ENCODE measurements around the gene GRB14.

Gene GRB14

DNA sequence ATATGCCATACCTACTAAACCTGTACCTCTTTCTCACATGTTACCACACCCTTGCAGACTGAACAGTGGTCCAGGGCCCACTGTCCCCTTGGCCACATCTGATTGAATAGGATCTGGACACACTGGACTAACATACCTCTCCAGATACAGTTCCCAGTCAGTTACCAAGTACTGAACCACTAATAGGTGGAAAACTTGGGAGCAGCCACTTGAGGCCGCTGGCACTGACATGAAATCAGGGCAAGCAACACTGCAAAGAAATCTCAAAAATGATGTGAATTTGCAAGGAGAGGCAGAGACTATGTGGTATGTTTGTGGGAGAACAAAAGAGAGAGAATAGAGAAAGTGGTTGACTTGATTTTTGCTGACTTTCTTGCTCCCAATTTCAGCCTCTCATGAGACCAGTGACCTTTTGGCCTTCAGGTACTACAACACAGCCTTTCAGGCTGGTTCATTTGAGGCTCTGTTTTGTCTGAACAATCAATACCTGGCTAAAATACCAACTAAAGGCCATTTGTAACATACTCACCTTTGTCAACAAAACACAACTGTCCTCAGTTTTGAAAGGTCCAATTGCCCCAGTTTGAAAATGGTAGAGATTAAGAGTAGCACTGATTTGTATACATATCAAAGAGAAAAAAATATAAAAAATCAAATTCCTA lies 7.8 kb downstream of the GRB14 start:
- DNase-seq (ENCODE audit: low spot score): no peak

DNA sequence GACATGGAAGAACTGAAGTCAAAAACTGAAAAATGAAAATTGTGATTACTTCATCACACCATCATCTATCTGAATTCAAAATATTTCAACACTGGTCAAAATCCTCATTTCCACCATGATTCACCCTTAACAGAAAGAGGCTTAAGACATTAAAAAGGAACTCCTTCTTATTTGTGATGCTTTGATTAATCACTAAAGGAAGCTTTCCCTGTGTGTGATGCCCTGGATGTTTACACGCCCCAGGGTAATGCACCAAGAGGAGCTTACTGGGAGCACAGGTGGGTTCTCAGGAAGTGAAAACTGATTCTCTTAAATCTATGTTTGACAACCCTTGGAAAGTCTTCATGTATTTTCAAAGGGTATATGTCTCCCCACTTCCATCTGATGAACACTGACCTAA lies 11.5 kb downstream of the GRB14 start:
- no peak for DNase-seq (ENCODE audit: low spot score)

DNA sequence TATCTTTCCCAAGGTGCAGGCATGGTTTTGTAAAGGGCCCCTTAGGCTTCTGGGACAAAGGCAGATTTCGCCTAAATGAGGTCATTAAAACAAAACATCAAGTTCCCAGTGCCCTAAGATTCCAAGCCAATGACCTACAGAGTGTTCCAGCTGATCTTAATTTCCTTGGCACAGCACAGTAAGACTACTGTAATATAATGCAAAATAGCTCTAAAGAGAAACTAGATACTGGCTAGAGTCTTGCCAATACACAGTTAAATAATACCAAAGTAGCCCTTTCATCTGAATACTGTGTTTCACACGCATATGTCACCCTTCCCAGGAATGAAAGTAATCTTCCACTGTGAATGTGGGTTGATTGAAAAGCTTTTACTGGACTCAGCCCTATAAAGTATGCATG lies 14.7 kb downstream of the GRB14 start:
- no peak for DNase-seq (ENCODE audit: low spot score)

DNA sequence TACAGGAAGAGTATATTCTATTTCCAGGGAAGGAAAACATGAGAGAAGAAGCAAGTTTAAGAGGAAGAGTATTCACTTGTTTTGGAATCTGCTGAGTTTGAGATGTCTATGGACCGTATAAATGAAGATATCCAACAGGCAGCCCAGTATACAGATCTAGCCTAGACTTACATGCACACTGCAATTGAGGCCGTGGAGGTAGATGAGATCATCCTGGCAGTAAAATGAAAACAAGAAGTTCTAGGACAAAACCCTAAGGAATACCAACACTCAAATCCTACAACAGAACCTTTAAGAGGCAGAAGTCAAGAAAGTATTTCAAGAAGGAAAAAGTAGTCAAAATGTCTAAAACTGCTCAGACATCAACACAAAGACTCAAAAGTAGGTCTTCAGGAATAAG lies 16.0 kb downstream of the GRB14 start:
- DNase-seq (ENCODE audit: low spot score): no peak

DNA sequence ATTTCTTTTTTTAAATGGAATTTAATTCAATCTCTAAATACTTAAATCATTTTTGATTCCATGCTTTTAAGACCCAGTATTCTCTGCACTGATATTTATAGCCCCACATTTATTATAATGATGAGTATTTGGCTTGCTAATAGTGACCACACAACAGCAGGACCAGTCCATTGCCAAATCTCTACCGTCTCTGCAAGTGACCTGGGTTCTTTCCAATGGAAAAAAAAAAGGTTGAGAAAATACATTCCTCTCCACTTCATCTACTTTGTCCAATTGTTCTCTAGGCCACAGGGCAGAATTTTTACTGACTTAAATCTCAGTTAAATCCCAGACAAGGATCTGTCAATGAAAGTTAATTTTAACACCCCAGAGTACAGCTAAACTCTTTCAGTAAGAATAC lies 20.5 kb downstream of the GRB14 start:
- DNase-seq (ENCODE audit: low spot score): no peak

DNA sequence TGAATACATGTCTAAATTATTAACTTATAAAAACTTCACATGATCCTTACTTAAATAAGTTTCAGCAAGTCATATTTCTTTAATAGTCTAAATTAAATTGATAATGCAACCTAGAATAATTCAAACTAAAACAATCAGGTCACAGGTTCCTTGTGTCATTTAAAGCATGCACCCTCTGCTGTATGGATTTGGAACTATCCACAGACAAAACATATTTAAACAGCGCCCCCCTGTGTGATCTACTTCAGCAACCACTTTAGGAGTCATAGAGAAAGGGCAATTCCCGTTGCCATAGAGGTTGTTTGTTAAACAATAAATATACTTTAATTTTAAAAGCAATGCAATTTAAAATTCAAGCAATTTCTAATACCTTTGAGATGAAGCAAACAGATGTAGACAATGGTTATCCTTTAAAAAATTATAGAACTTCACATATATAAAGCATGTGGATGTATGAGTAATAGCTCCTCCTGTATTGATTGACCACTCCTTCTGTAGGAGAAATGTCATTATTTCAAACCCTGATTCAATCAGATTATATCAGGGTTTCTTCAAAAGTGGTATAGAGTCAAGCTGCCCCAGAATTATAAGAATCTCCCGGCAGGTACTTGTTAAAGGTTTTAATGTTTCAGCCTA lies 21.2 kb downstream of the GRB14 start:
- DNase-seq (ENCODE audit: low spot score): peak; percentile 51

DNA sequence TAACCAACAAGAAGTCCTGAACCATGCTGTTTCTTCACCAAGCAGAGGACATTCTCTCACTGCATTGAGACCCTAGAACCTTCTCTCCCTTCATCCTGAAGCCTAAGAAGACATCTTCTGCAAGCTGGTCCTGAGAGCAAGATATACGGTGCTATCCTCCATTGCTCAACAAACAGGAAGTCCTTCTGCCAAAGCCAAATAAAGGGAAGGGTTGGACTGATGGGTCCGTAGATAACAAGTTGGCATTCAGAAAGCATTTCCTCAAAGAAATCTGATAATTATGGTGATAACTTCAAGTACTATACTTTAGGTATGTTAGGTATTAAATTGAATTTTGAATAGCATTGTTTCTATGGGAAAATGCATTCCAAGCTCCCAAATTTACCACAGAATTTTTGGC lies 23.3 kb downstream of the GRB14 start:
- no peak for DNase-seq (ENCODE audit: low spot score)

DNA sequence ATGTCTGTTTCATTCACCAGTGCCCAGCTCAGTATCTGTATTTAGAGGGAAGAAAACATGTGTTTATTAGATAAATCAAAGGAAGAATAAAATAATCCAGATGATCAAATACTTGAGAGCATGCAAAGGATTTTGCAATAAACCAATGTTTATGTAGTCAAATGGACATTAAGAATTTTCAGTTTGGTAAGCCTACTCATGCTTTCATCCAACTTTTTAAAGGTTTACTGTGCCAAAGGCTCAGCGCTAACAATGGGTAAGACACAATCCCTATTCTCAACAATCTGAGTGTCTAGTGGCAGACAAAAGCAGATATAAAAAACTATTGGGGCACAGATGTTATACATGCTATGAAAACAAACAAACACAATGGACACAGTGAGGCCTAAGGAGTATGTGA lies 26.3 kb downstream of the GRB14 start:
- DNase-seq (ENCODE audit: low spot score): no peak

DNA sequence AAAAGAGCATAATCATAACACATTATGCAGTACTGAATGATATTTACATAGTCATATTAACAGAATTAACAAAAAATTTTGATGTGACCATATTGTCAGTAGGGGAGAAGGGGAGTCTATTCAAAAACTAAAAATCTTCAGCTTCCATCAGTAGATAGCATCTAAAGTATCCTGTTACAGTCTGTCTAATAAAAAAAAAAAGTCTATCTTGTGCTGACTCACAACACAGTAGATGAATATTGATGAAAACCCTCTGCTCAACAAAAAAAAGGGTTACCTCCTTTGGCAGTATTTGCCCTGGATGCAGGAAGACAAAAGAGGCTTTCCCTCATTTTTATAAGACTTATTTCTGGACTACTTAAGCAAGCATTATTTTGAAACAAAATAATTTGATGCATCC lies 27.3 kb downstream of the GRB14 start:
- no peak for DNase-seq (ENCODE audit: low spot score)

DNA sequence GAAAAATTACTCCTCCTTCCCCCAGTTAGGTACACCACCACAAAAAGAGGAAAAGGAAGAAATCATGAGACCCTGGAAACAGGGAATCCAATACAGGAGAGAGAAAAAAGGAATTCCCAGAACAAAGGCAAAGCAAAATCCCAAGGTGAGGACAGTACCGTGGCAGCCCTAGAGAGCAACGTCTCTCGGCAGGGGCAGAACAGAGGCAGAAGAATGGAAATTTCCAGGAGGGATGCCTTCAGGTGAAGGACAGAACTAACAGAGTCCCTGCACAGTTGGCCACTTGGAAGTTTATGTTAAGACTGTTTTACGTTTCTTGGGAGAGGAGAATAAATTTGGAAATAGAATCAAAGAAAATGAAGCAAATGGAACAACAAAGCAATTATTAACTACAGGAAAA lies 27.7 kb downstream of the GRB14 start:
- no peak for DNase-seq (ENCODE audit: low spot score)

DNA sequence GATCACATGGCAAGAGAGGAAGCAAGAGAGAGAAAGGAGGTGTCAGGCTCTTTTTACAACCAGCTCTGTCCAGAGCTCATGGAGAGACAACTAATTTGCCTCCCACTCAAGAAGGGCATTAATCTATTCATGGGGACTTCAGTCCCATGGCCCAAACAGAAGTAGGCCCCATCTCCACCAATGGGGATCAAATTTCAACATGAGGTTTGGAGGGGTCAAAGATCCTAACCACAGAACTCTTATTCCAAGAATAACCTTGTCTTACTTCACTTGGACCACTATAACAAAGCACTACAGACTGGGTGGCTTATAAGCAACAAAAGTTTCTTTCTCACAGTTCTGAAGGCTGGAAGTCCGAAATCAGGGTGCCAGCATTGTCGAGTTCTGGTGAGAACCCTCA lies 31.8 kb downstream of the GRB14 start:
- DNase-seq (ENCODE audit: low spot score): no peak

DNA sequence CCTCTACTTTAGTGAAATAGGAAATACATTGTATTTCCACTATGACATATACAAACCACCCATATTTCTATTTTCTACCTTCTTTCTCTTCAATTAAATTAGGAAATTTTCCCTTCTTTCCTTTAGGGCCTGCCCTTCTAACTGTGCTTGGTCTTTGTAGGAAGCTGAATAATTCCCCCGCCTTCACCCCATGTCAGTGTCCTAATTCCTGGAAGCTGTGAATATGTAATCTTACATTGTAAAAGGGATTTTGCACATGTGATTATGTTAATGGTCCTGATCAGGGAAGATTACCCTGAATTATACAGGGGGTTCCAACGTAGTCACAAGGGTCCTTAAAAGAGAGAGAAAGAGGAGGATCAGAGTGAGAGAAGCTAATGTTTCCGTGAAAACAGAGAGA lies 40.2 kb downstream of the GRB14 start:
- DNase-seq (ENCODE audit: low spot score): no peak

DNA sequence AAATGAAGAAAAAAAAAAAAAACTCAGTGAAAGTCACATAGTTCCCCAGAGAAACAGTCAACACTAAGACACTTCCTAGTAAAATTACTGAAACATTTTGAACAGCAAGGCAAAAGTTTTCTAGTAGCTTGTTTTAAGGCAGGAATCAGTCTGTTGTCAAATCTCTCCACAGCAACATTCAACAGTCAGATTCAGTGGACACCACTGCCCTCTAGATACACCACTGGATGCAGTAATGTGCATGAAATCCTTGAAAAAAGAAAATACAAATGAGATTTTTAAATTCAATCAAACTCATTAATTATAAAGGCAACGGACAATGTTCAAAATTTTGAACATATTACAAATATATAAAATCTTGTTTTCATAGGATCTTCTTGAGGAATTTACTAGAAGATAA lies 46.4 kb downstream of the GRB14 start:
- DNase-seq (ENCODE audit: low spot score): no peak

DNA sequence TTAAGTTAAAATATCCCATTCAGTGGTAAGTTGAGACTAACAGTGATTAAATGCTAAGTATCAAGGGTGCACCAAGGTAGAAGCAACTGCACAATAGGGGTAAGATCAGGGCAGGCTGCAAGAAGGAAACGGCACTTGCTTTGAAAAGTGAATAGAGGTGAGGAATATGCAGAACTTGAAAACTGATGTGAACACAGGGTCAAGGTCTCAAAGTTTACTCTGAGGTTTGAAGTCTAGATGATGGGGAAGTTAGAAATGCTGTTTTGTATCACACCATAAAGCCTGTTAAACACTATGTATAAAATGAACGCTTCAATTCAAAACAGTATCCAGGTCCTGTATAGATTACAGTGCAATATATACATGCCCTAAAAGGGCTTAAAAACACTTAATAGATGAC lies 50.8 kb downstream of the GRB14 start:
- DNase-seq (ENCODE audit: low spot score): no peak

DNA sequence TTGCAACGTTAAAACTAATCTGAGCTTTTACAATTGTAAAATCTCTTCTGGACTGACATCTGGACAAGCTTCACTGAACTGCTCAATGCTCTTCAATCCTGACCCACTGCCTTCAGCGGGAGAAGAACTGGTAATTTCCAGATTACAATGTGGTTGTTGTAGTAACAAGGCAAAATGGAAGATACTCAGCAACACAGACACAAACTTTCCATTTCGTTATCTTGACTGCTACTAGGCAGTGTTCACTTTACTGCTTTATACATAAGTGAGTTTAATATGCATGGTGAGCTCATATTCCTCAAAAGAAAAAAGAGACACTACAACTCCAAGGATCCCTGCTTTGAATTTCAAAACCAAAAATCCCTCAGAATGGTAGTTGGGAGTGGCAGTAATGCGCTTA lies 51.9 kb downstream of the GRB14 start:
- no peak for DNase-seq (ENCODE audit: low spot score)

DNA sequence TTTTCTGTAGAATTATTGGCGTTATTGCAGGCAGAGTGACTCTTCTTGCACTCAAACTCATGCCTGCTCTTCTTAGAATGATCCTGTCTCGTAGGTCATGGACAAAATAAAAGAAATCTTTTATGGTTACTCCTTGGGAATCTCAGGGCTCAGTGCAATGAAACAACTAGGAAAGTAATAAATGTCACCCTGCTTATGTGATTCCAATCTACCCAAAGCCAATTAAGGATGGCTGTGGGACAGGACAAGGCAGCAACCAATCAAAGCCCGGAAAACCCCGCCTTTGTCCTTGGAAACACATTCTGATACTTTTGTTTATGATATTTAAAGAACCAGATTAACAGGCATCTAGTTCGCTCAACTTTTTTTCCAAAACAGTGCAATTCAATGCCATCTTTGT lies 53.0 kb downstream of the GRB14 start:
- no peak for DNase-seq (ENCODE audit: low spot score)

DNA sequence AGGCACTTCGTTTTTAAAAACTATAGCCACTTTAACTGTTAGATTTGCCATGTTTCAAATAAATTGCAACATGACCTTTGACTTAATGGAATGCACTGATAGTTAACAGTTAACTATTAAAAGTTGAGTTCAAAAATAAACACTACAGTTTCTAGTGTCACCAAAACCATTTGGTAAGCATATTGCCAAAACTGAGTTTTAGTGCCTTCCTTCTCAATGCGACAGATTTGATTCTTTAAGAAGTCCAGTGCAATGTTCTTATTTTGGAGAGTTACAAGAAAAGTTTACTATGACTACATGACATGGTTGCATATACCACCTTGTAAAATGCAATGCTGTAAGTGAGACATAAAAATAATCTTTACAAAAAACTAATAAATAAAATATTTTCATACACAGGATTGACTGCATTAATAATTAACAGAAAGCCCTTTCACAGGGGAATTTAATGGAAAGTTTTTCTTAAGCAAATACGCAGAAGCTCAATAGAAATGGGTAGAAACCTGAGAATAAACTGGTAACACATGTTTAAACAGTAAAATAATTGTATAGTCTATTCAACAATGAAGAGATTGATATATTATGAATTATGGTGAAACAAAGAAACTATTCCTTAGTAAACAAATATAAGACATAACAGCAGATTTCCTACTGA lies 53.8 kb downstream of the GRB14 start:
- no peak for DNase-seq (ENCODE audit: low spot score)

DNA sequence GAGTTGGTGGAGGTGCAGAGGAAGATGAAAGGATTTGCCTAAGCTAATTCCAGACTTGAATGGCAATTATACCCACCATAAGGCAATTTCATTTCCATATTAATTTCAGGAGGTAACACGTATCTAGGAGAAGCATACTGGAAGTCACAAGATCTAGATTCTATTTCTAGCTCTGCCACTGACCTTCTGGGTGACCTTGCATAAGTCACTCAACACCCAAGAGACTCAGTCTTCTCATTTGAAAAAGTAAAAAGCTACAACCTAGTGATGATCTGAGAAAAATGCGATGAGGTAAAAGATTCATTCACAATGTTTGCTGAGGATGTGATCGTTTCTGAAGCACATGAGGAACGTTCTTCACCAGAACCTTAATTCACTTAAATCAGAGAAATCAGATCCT lies 55.9 kb downstream of the GRB14 start:
- no peak for DNase-seq (ENCODE audit: low spot score)

DNA sequence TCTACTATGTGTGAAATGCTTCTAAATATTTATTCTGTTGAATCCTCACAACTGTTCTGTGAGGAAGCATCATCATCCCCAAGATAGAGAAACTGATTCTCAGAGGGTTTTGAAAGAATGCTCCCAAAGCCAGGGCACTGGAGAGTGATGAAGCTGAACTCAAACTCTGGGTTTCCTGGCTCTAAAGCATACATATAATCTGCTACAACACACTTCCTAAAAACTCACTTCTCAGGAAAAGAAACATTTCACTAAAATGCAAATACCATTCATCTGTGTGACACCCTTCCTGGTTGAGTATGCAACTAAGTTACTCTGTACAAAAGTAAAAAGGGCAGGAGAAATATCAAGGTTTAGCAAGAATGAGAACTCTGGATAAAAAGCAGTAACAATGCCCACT lies 58.6 kb downstream of the GRB14 start:
- no peak for DNase-seq (ENCODE audit: low spot score)

DNA sequence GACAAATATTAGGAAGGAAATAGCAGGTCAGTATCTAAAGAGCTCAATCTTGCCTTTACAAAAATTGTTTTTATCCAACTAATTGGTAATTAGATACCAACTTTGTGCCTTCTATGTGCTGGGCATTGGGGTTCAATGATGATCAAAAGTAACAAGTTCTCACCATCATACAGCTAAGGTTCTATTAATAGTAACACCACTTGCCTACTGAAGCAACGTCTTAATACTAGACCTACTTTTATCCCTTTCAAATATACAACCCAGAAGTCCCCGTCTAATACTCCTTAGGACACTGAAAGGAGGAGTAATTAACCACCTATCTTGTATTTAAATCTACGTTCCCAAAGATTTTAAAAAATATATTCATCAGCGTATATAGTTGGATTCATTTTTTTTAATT lies 59.3 kb downstream of the GRB14 start:
- DNase-seq (ENCODE audit: low spot score): no peak

DNA sequence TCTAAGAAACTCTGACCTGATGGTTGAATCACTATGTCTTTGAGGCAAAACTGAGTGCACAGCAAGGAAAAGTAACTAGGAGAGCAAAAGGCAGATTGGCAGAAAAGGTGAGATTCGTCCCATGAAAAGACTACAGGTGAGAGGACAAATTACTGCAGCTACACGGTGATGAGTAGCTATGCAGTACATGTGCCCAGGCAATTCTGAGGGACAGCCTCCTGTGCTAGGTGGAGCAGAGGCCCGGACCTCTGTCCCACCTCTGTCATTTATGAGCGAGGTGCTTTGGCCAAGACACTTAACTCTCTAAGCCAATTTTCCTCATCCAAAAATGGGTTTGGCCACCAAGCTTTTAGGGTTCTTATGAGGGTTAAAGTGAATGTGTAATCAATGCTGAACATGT lies 59.9 kb downstream of the GRB14 start:
- no peak for DNase-seq (ENCODE audit: low spot score)

DNA sequence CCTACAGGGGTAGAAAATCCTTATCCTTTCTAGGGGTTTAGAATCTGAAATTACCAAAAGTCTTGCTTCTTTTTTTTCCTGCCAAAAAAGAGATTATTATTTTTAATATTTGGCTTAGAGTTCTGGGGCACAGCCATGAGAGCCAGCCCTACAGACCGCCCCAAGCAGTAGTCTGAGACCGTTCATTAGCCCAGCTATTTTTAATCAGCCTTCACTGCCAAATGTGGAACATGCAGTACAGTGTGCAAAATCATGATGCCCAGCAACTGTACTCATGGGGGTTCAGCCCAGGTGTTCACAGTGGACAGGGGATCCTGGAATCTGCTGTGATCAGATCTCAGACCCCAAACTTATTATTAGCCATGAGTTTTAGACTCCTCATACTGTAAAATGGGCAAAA lies 60.4 kb downstream of the GRB14 start:
- DNase-seq (ENCODE audit: low spot score): no peak

DNA sequence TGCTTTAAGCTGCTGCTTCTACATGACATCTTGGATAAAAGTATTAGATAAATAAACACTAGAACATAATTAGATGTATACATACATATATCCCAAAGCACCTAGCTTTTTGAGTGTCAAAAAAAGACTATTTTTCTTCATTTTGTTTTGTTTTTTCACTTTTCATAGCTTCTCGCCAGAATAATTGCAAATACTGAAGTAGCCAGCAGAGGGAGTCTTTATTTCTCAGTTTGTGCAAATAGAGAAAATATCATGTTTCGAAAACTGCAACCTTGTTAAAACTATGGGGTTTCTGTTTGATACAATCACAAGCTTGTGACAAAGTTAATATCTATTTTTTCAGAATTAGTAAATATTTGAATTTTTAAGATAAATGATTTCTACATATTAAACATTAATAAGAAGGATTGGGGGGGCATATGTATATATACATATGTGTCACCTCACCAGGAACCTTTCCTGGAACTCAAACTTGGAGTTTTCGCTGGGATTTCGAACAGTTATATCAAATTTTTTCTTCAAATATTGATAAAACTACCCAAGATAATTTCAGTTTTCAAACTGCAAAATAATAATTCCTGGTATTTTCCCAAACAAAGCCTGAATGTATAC lies 61.0 kb downstream of the GRB14 start:
- peak; percentile 16 for DNase-seq (ENCODE audit: low spot score)
